K562 (cell line): Measurements from ENCODE around the gene TTLL9. TPM values are rescaled to one million over a fixed set of nuclear protein-coding genes. Genes with fewer than 3 reads are reported as not detected.

Experiments used
- ARID1B ChIP-seq: fragments of 450-650 bp; IDR thresholded peaks from 2 replicates; pipeline ENCODE4 v1.6.1; 2016; ENCODE audit warnings: antibody characterized with exemption, mild to moderate bottlenecking, inconsistent platforms
- ARID2 ChIP-seq: fragments of 450-650 bp; IDR thresholded peaks from 2 replicates; pipeline ENCODE4 v1.6.1; 2017; ENCODE audit warnings: antibody characterized with exemption, mild to moderate bottlenecking
- ATF4 ChIP-seq: fragments of 450-650 bp; formaldehyde crosslinking; IDR thresholded peaks from 2 replicates; pipeline ENCODE4 v1.4.0; 2022; ENCODE audit warnings: mild to moderate bottlenecking, moderate library complexity
- BCOR ChIP-seq: fragments of 450-650 bp; IDR thresholded peaks from 2 replicates; pipeline ENCODE4 v1.6.1; 2016
- DPF2 ChIP-seq: fragments of 450-650 bp; IDR thresholded peaks from 2 replicates; pipeline ENCODE4 v1.6.1; 2016
- EGR1 ChIP-seq: fragments of 450-650 bp; conservative IDR thresholded peaks from 2 replicates; pipeline ENCODE4 v1.6.1; 2017; ENCODE audit warnings: mild to moderate bottlenecking
- FOS ChIP-seq: IDR thresholded peaks from 3 replicates; pipeline ENCODE4 v1.6.1; 2011; ENCODE audit not compliant: insufficient read length; ENCODE audit errors: extremely low read depth
- FOXO4 ChIP-seq: fragments of 450-650 bp; formaldehyde crosslinking; IDR thresholded peaks from 2 replicates; pipeline ENCODE4 v1.4.0; 2020; ENCODE audit warnings: mild to moderate bottlenecking, moderate library complexity
- FOXP4 ChIP-seq: sonication (generic); formaldehyde crosslinking; IDR thresholded peaks from 2 replicates; pipeline ENCODE4 v1.8.0; 2022; ENCODE audit warnings: mild to moderate bottlenecking, missing genetic modification reagents, borderline replicate concordance
- HINFP ChIP-seq: fragments of 450-650 bp; conservative IDR thresholded peaks from 2 replicates; pipeline ENCODE4 v1.6.1; 2016; ENCODE audit warnings: missing genetic modification characterization, low read depth, mild to moderate bottlenecking, control low read depth, missing compliant biosample characterization
- HSF4 ChIP-seq: fragments of 250-450 bp; sonication (Bioruptor Pico); IDR thresholded peaks from 2 replicates; pipeline ENCODE4 v2.1.2; 2022; ENCODE audit warnings: mild to moderate bottlenecking, moderate library complexity, borderline replicate concordance
- KLF16 ChIP-seq: IDR thresholded peaks from 2 replicates; pipeline ENCODE4 v1.6.1; 2016; ENCODE audit warnings: antibody characterized with exemption
- MBD1 ChIP-seq: fragments of 250-450 bp; sonication (Bioruptor Pico); IDR thresholded peaks from 2 replicates; pipeline ENCODE4 v1.8.0; 2022; ENCODE audit warnings: inconsistent platforms
- MCM3 ChIP-seq: fragments of 450-650 bp; IDR thresholded peaks from 2 replicates; pipeline ENCODE4 v1.6.1; 2016
- MIER1 ChIP-seq: fragments of 450-650 bp; IDR thresholded peaks from 2 replicates; pipeline ENCODE4 v1.6.1; 2016; ENCODE audit warnings: antibody characterized with exemption, mild to moderate bottlenecking, low read depth
- NCOA6 ChIP-seq: fragments of 450-650 bp; IDR thresholded peaks from 2 replicates; pipeline ENCODE4 v1.6.1; 2017; ENCODE audit warnings: mild to moderate bottlenecking
- NFIX ChIP-seq: fragments of 250-450 bp; sonication (Bioruptor Pico); IDR thresholded peaks from 2 replicates; pipeline ENCODE4 v1.4.0; 2020; ENCODE audit warnings: low read depth, mild to moderate bottlenecking, moderate library complexity
- NFXL1 ChIP-seq: fragments of 450-650 bp; formaldehyde crosslinking; IDR thresholded peaks from 2 replicates; pipeline ENCODE4 v1.4.0; 2021; ENCODE audit warnings: mild to moderate bottlenecking
- NR2C1 ChIP-seq, 2 experiments: fragments of 450-650 bp; IDR thresholded peaks; 2 replicates each; pipeline ENCODE4 v1.6.1; 2017; ENCODE audit warnings: mild to moderate bottlenecking in 2 of 2, antibody characterized with exemption in 1 of 2, inconsistent platforms in 1 of 2, missing compliant biosample characterization in 1 of 2, missing genetic modification characterization in 1 of 2
- ZBTB12 ChIP-seq: fragments of 250-450 bp; sonication (Bioruptor Pico); IDR thresholded peaks from 2 replicates; pipeline ENCODE4 v1.4.0; 2020
- polyA plus RNA-seq, 8 experiments: library from polyadenylated mRNA; depleted of rRNA in 4 of 8; stranded (reverse) in 5 of 8; unstranded in 3 of 8; fragments of >200 nt; fragmentation: Nextera tagmentation in 2 of 8; fragmentation: Illumina TruSeq in 1 of 8; extraction: Ambion mirVana in 2 of 8; extraction: Trizol in 1 of 8; gene quantifications; 2 replicates each; pipeline versions ENCODE4 v1.2.1 to v1.2.3, GENCODE V29; 2011 to 2014; ENCODE audit warnings: inconsistent platforms in 1 of 8, missing spikeins in 1 of 8
- total RNA-seq, 7 experiments: library from RNA; depleted of rRNA in 6 of 7; stranded (reverse); fragments of >200 nt in 6 of 7; fragmentation: Illumina TruSeq in 2 of 7; extraction: Trizol in 2 of 7; gene quantifications; 2 replicates each; pipeline versions ENCODE4 v1.2.1 to v1.2.3, GENCODE V29; 2011 to 2021; ENCODE audit warnings: low replicate concordance in 1 of 7

The TTLL9 gene
- total and polyA plus RNA-seq, 9 of the 15 experiments (the other 6 are each of a cell fraction or from before 2014, with no cell fraction given), result 0.06 to 0.07 TPM; not detected in 7

- TF ChIP-seq ATF4 (no peak), MBD1 (CRISPR knock-in tag) (no peak), MIER1 (peak; percentile 99), ARID2 (no peak), ZBTB12 (CRISPR knock-in tag) (peak; percentile 42; the same call in 1 of the 2 replicates), HSF4 (CRISPR knock-in tag) (peak; percentile 64; the same call in 1 of the 2 replicates), MCM3 (no peak), NFIX (no peak), NCOA6 (peak; percentile 100), ARID1B (no peak), KLF16 (no peak), DPF2 (no peak), FOXO4 (CRISPR knock-in tag) (no peak), NFXL1 (CRISPR knock-in tag) (no peak), HINFP (tag) (no peak; the same call in 1 of the 2 replicates), FOXP4 (CRISPR knock-in tag) (peak; percentile 100), EGR1 (no peak), FOS (no peak), NR2C1 (IDR thresholded peaks at IDR 0.05) (no peak), NR2C1 (tag; IDR thresholded peaks at IDR 0.05) (peak; percentile 69), BCOR (no peak)
These were observed 98.1 kb downstream of the TTLL9 start (continued) for GRCh38 chr20:31968291-31969126.
